Urothelium cell line (cell line): ENCODE results near the gene FAM210A.

Source experiments
- DNase-seq: peaks from one replicate; pipeline ENCODE4 v3.0.0; 2011; ENCODE audit warnings: low spot score, mixed read lengths
- FAIRE-seq: peaks from 2 replicates; lab custom pipeline; 2011; peaks lifted over from hg19 to GRCh38; lab: Jason Lieb, UNC

Gene FAM210A

GRCh38 chr18:13624563-13625237, 101.7 kb downstream of the FAM210A start:
- DNase-seq, result no peak
- FAIRE-seq, result peak; percentile 50

GRCh38 chr18:13623871-13624270, 102.5 kb downstream of the FAM210A start:
- FAIRE-seq (peak; percentile 50), DNase-seq (no peak)

GRCh38 chr18:13623348-13623747, 103.0 kb downstream of the FAM210A start:
- DNase-seq, result no peak
- peak; percentile 17 for FAIRE-seq

GRCh38 chr18:13622751-13623150, 103.6 kb downstream of the FAM210A start:
- FAIRE-seq (peak; percentile 89), DNase-seq (no peak)

GRCh38 chr18:13621886-13622619, 104.3 kb downstream of the FAM210A start:
- FAIRE-seq (peak; percentile 89), DNase-seq (no peak)

- no peak for DNase-seq
- FAIRE-seq, result peak; percentile 53
Observed at GRCh38 chr18:13621446-13621849, 104.9 kb downstream of the FAM210A start.

GRCh38 chr18:13620818-13621445, 105.4 kb downstream of the FAM210A start:
- DNase-seq (no peak), FAIRE-seq (peak; percentile 77)

- no peak for DNase-seq
- FAIRE-seq, result no peak
Observed at GRCh38 chr18:13620206-13620672, 106.1 kb downstream of the FAM210A start.

GRCh38 chr18:13619505-13620205, 106.7 kb downstream of the FAM210A start:
- DNase-seq, result no peak
- FAIRE-seq, result peak; percentile 96

GRCh38 chr18:13618760-13619438, 107.5 kb downstream of the FAM210A start:
- peak; percentile 88 for FAIRE-seq

GRCh38 chr18:13617826-13618515, 108.4 kb downstream of the FAM210A start:
- DNase-seq (no peak), FAIRE-seq (peak; percentile 23)

More at GRCh38 chr18:13618760-13619438, 107.5 kb downstream of the FAM210A start:
- no peak for DNase-seq

GRCh38 chr18:13616525-13617035, 109.8 kb downstream of the FAM210A start:
- FAIRE-seq (peak; percentile 88), DNase-seq (no peak)

GRCh38 chr18:13616041-13616440, 110.3 kb downstream of the FAM210A start:
- no peak for DNase-seq
- peak; percentile 50 for FAIRE-seq

- FAIRE-seq, result no peak
- DNase-seq, result peak; percentile 74
Observed at GRCh38 chr18:13615432-13615861, 110.9 kb downstream of the FAM210A start.

GRCh38 chr18:13614641-13615288, 111.6 kb downstream of the FAM210A start:
- FAIRE-seq (peak; percentile 95), DNase-seq (no peak)

GRCh38 chr18:13613591-13614501, 112.5 kb downstream of the FAM210A start:
- no peak for DNase-seq
- FAIRE-seq, result peak; percentile 88
